ENCODE measurements around the gene UQCR11. TPM values are rescaled to one million over a fixed set of nuclear protein-coding genes. Genes with fewer than 3 reads are reported as not detected.

The UQCR11 gene
- total RNA-seq, 3 donors from 2014 or later (not counting 1 experiment from before 2014, with no cell fraction given): 91.2 to 142 (median 99.1) TPM

DNA sequence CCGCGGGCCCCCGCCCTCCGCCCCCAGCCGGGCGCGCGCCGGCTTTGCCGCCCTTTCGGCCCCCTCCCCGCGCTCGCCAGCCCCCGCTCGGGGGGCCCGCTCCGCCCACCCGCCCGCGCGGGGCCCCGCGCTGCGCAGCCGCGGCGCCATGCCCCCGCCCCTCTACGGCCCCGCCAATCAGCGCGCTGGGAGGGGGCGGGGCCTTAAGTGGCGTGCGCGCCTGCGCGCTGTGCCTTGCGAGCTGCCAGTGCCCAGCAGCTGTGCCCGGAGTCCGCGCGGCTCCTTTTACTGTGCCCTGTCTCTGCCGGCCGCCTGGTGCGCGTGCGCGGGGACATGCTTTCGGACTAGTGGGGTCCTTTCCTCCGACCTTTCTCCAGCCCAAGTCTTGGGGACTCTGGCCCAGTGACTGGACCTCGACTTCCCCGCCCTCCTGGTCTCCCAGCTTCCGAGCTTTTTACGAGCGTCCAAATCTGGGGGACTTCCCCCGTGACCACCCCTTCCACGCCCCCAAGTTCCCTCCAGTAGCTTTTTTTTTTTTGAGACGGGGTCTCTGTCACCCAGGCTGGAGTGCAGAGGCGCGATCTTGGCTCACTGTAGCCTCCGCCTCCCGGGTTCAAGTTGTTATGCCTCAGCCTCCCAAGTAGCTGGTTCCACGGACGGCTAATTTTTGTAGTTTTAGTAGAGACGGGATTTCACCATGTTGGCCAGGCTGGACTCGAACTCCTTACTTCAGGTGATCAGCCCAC, 12.3 kb downstream of the UQCR11 start, which contains the start of gene MBD3:
Gene MBD3 (minus strand): TSS at position 111 of the 746 bp plus-strand sequence. CDS start 234 bp downstream, outside the sequence.
- Histone ChIP-seq H3K9me3 (ENCODE audit: control insufficient read depth, insufficient read depth, low read length) (no peaks in the 10 kb centered on the region), H3K27me3 (ENCODE audit: control insufficient read depth, insufficient read depth, low read length) (no peaks in the 10 kb centered on the region), H3K4me1 (ENCODE audit: control insufficient read depth, insufficient read depth, low read length) (peaks cover 26% of the 10 kb centered on the region), H3K27ac (ENCODE audit: low read length) (peak within 1 kb of the TSS; percentile 93), H3K4me3 (ENCODE audit: low read length) (peak within 1 kb of the TSS; percentile 85), H3K36me3 (ENCODE audit: control insufficient read depth, insufficient read depth, low read length) (peaks cover 13% of the 10 kb centered on the region)
- Mint-ChIP-seq H3K27ac (peak within 1 kb of the TSS; percentile 74 to 89), H3K4me1 (peaks cover 8 to 24% of the 10 kb centered on the region in 2 donors), H3K27me3 (ENCODE audit: low read depth in 2 of 2) (no peaks in the 10 kb centered on the region), H3K36me3 (no peaks in the 10 kb centered on the region), H3K9me3 (no peaks in the 10 kb centered on the region), H3K4me3 (peak within 1 kb of the TSS; percentile 87)
- ATAC-seq: peak; percentile 85 to 95 (median 86)
- 2% methylated on average over 68 of the region's 68 CpGs for WGBS (ENCODE audit: insufficient coverage)
- DNase-seq: peak; percentile 88 to 96
- intact Hi-C loops (cut with micrococcal nuclease): no loop called here
- TF ChIP-seq, protein P1, sequence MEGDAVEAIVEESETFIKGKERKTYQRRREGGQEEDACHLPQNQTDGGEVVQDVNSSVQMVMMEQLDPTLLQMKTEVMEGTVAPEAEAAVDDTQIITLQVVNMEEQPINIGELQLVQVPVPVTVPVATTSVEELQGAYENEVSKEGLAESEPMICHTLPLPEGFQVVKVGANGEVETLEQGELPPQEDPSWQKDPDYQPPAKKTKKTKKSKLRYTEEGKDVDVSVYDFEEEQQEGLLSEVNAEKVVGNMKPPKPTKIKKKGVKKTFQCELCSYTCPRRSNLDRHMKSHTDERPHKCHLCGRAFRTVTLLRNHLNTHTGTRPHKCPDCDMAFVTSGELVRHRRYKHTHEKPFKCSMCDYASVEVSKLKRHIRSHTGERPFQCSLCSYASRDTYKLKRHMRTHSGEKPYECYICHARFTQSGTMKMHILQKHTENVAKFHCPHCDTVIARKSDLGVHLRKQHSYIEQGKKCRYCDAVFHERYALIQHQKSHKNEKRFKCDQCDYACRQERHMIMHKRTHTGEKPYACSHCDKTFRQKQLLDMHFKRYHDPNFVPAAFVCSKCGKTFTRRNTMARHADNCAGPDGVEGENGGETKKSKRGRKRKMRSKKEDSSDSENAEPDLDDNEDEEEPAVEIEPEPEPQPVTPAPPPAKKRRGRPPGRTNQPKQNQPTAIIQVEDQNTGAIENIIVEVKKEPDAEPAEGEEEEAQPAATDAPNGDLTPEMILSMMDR (IDR thresholded peaks at IDR 0.05): no peak

DNA sequence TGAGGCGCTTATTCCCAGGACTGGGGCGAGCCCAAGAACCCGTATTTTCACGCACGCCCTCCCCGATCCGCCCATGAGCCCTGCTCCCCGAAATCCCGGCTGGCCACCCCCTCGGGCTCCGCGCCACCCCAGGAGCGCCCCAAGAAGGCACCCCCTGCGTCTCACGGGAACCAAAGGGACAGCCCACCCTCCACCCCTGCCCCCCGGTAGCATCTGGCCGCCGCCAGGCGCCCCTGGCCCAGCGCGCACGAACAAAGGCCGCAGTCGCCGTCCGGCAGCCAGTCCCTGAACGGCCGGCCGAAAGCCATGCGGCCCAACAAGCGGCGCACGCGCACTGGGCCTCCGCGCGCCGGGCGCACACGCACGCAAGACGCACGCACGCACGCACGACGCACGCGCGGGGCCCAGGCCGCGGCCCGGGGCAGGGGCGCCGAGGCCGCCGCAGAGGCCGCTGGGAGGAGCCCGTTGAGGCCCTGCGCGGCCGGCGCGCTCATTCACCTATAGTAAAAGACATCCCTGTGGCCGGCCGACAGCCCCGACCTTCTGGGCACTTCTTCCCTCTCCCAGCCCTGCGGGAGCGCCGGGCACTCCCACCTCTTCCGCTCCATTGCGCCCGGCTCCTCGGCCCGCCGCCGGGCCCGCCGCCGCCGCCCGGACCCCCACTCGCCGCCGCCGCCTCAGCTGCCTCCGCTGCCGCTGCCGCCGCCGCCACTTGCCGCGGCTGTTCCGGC, 13.1 kb downstream of the UQCR11 start:
- WGBS (ENCODE audit: insufficient coverage): under 1% methylated on average over 94 of the region's 94 CpGs
- peaks cover 26% of the 10 kb centered on the region for H3K4me1 ChIP-seq (ENCODE audit: control insufficient read depth, insufficient read depth, low read length)
- no peaks in the 10 kb centered on the region for H3K27me3 Mint-ChIP-seq (ENCODE audit: low read depth in 2 of 2)
- intact Hi-C loops (cut with micrococcal nuclease): no loop called here
- DNase-seq (peak; percentile 84 to 95), ATAC-seq (peak; percentile 78 to 91 (median 83))
- peak overlapping the region; percentile 85 for H3K4me3 ChIP-seq (ENCODE audit: low read length)
- H3K9me3 ChIP-seq (ENCODE audit: control insufficient read depth, insufficient read depth, low read length): no peaks in the 10 kb centered on the region
- H3K9me3 Mint-ChIP-seq: no peaks in the 10 kb centered on the region
- H3K4me1 Mint-ChIP-seq: peaks cover 8 to 27% of the 10 kb centered on the region in 2 donors
- TF ChIP-seq, protein P1 (IDR thresholded peaks at IDR 0.05): no peak
- H3K27ac Mint-ChIP-seq: peak overlapping the region; percentile 74 to 89
- H3K36me3 ChIP-seq (ENCODE audit: control insufficient read depth, insufficient read depth, low read length): peaks cover 5% of the 10 kb centered on the region
- peak overlapping the region; percentile 93 for H3K27ac ChIP-seq (ENCODE audit: low read length)
- no peaks in the 10 kb centered on the region for H3K36me3 Mint-ChIP-seq
- peak overlapping the region; percentile 79 for H3K4me3 Mint-ChIP-seq
- no peaks in the 10 kb centered on the region for H3K27me3 ChIP-seq (ENCODE audit: control insufficient read depth, insufficient read depth, low read length)

DNA sequence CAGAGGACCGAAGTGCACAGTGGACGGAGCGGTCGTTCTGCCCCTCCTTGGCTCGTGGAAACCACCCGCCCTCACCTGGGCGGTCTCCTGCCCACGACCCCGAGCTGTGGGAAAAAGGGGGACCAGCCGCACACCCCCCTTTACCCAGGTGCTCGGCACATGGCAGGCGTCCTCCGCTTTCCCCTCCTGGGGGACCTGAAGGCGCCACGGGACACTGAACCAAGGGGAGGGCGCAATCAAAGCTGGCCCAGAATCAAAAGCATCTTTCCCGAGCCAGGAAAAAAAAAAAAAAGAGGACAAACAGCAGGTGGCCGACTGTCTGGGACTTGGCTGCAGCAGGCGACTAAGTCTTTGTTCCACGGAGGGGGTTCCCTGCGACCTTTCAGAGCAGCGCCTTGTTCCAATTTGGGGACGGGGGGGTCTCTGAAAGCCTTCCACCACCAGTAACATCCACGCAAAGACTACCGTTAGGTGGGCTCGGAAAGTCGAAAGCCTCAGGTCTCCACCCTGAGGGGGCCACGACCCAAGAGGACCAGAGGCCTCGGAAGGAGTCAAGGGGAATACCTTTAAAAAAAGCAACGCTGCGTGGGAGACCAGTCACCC, 13.7 kb downstream of the UQCR11 start:
- no peaks in the 10 kb centered on the region for H3K9me3 Mint-ChIP-seq
- DNase-seq: peak in 1 of 2 donors; percentile 49

More for the DNA sequence above, 13.7 kb downstream of the UQCR11 start:
- H3K27me3 ChIP-seq (ENCODE audit: control insufficient read depth, insufficient read depth, low read length): no peaks in the 10 kb centered on the region
- peak overlapping the region; percentile 85 for H3K4me3 ChIP-seq (ENCODE audit: low read length)
- no peaks in the 10 kb centered on the region for H3K36me3 ChIP-seq (ENCODE audit: control insufficient read depth, insufficient read depth, low read length)
- WGBS (ENCODE audit: insufficient coverage): 1% methylated on average over 30 of the region's 31 CpGs
- intact Hi-C loops (cut with micrococcal nuclease): no loop called here
- no peak for ATAC-seq
- Mint-ChIP-seq H3K27me3 (ENCODE audit: low read depth in 2 of 2) (no peaks in the 10 kb centered on the region), H3K4me1 (peaks cover 8 to 27% of the 10 kb centered on the region in 2 donors), H3K27ac (peak overlapping the region; percentile 64 to 89), H3K4me3 (peak overlapping the region; percentile 79), H3K36me3 (no peaks in the 10 kb centered on the region)
- peak overlapping the region; percentile 93 for H3K27ac ChIP-seq (ENCODE audit: low read length)
- TF ChIP-seq, protein P1 (IDR thresholded peaks at IDR 0.05): no peak
- peaks cover 26% of the 10 kb centered on the region for H3K4me1 ChIP-seq (ENCODE audit: control insufficient read depth, insufficient read depth, low read length)
- H3K9me3 ChIP-seq (ENCODE audit: control insufficient read depth, insufficient read depth, low read length): no peaks in the 10 kb centered on the region

Data from natural killer cell (primary cell).